A549 (cell line): ENCODE measurements around the gene FRS2.

Source experiments
- CBX8 ChIP-seq: fragments of 200-600 bp; sonication (generic); IDR thresholded peaks from 2 replicates; pipeline ENCODE4 v1.6.1; 2016
- CTCF ChIP-seq: fragments of >200 bp; sonication (Bioruptor Twin); formaldehyde crosslinking; IDR thresholded peaks from 3 replicates; pipeline ENCODE4 v1.5.1; 2016
- EP300 ChIP-seq, 2 experiments: fragments of >200 bp; sonication (Bioruptor Twin); formaldehyde crosslinking; IDR thresholded peaks; 2 replicates in 1 of 2; 3 replicates in 1 of 2; pipeline ENCODE4 v1.6.1; 2016 to 2017
- POLR2A ChIP-seq: IDR thresholded peaks from 2 replicates; pipeline ENCODE4 v1.6.1; 2012; ENCODE audit warnings: mild to moderate bottlenecking, low read length
- RAD21 ChIP-seq, 2 experiments: fragments of >200 bp in 1 of 2; sonication (Bioruptor Twin) in 1 of 2; formaldehyde crosslinking in 1 of 2; IDR thresholded peaks in 1 of 2; conservative IDR thresholded peaks in 1 of 2; 2 replicates in 1 of 2; 3 replicates in 1 of 2; pipeline ENCODE4 v1.6.1; 2012 to 2018; ENCODE audit warnings: inconsistent platforms in 1 of 2
- SREBF2 ChIP-seq: fragments of 450-650 bp; IDR thresholded peaks from 2 replicates; pipeline ENCODE4 v1.6.1; 2014; ENCODE audit warnings: mild to moderate bottlenecking, moderate library complexity

GRCh38 chr12:69466867-69467266 lies 3.3 kb upstream of the FRS2 start:
- TF ChIP-seq CTCF (no peak), POLR2A (no peak), RAD21 (conservative IDR thresholded peaks at IDR 0.05 in 1 of 2, IDR thresholded peaks at IDR 0.05 in 1 of 2) (peak in 1 of 2 experiments; percentile 41; a peak in 2 of 5 replicates), SREBF2 (no peak), CBX8 (no peak), EP300 (IDR thresholded peaks at IDR 0.05) (no peak)
